Omental fat pad (tissue), 4 donors: Measurements from ENCODE around the gene STOML1. TPM values are rescaled to one million over a fixed set of nuclear protein-coding genes. Genes with fewer than 3 reads are reported as not detected.

Experiments
- ATAC-seq: fragments of 150-250 bp; one replicate; pipeline ENCODE4 v1.9.1; 2016; ENCODE audit warnings: mild to moderate bottlenecking, moderate library complexity; ENCODE audit not compliant: low FRiP score
- DNase-seq: peaks from one replicate; pipeline ENCODE4 v3.0.0-alpha.2; 2019; ENCODE audit warnings: low spot score
- CTCF ChIP-seq, 3 donors: fragments of 450-650 bp; IDR thresholded peaks; one replicate each; pipeline ENCODE4 v1.5.1; 2016 to 2017; ENCODE audit warnings: antibody characterized with exemption in 3 of 3, mild to moderate bottlenecking in 3 of 3, moderate library complexity in 2 of 3
- total RNA-seq, 4 donors: library from RNA; depleted of rRNA; stranded (reverse); fragments of >200 nt; gene quantifications; one replicate each; pipeline ENCODE4 v1.1.0, GENCODE V29; 2016

The STOML1 gene
- total RNA-seq, 4 donors from 2014 or later: 9.8 to 24.0 (median 15.9) TPM

GRCh38 chr15:74032046-74032445 is 40.0 kb upstream of the STOML1 start:
- TF ChIP-seq CTCF (IDR thresholded peaks at IDR 0.05): no peak
- ATAC-seq: no peak
- DNase-seq: no peak

GRCh38 chr15:74028646-74029045 is 36.6 kb upstream of the STOML1 start:
- no peak for DNase-seq
- TF ChIP-seq CTCF (IDR thresholded peaks at IDR 0.05): no peak
- ATAC-seq: no peak

GRCh38 chr15:74027688-74028087 is 35.6 kb upstream of the STOML1 start:
- no peak for ATAC-seq
- DNase-seq: no peak
- no peak for TF ChIP-seq CTCF (IDR thresholded peaks at IDR 0.05)

GRCh38 chr15:74025436-74025835 is 33.3 kb upstream of the STOML1 start:
- no peak for TF ChIP-seq CTCF (IDR thresholded peaks at IDR 0.05)
- ATAC-seq: no peak
- DNase-seq: no peak

GRCh38 chr15:74024687-74025086 is 32.6 kb upstream of the STOML1 start:
- no peak for ATAC-seq
- DNase-seq: no peak
- TF ChIP-seq CTCF (IDR thresholded peaks at IDR 0.05): no peak

GRCh38 chr15:74022706-74023470 is 30.8 kb upstream of the STOML1 start:
- no peak for ATAC-seq
- no peak for TF ChIP-seq CTCF (IDR thresholded peaks at IDR 0.05)
- no peak for DNase-seq

GRCh38 chr15:74019734-74020133 is 27.6 kb upstream of the STOML1 start:
- DNase-seq: no peak
- ATAC-seq: no peak
- no peak for TF ChIP-seq CTCF (IDR thresholded peaks at IDR 0.05)
